ENCODE measurements around the gene PPM1J. TPM values are rescaled to one million over a fixed set of nuclear protein-coding genes. Genes with fewer than 3 reads are reported as not detected.

PPM1J gene
- total and polyA plus RNA-seq, 2 of the 13 experiments (the other 11 are each of a cell fraction or from before 2014, with no cell fraction given), result 0.07 to 0.22 TPM

- TF ChIP-seq PRDM10 (CRISPR knock-in tag; IDR thresholded peaks at IDR 0.05; ENCODE audit: low read depth) (peak; percentile 72), PAWR (CRISPR knock-in tag; IDR thresholded peaks at IDR 0.05; ENCODE audit: borderline replicate concordance) (no peak), ZNF329 (CRISPR knock-in tag; IDR thresholded peaks at IDR 0.05; ENCODE audit: low read depth) (0 out of 2 replicates have a peak, but pooled peaks have one; percentile 47), HCFC1 (IDR thresholded peaks at IDR 0.05; ENCODE audit: low read depth, low read length) (0 out of 2 replicates have a peak, but pooled peaks have one; percentile 11), CC2D1A (CRISPR knock-in tag; IDR thresholded peaks at IDR 0.05) (no peak), ZFP36 (IDR thresholded peaks at IDR 0.05; ENCODE audit: borderline replicate concordance, low read depth, low read length, partially characterized antibody) (no peak), TEAD2 (CRISPR knock-in tag; IDR thresholded peaks at IDR 0.05) (no peak), KMT2A (CRISPR knock-in tag; IDR thresholded peaks at IDR 0.05) (0 out of 2 replicates have a peak, but pooled peaks have one; percentile 32), ZNF773 (CRISPR knock-in tag; IDR thresholded peaks at IDR 0.05; ENCODE audit: borderline replicate concordance) (0 out of 2 replicates have a peak, but pooled peaks have one; percentile 20), GATAD2A (CRISPR knock-in tag; IDR thresholded peaks at IDR 0.05) (peak; percentile 47), ZFAT (CRISPR knock-in tag; conservative IDR thresholded peaks at IDR 0.05) (no peak), THAP7 (CRISPR knock-in tag; IDR thresholded peaks at IDR 0.05) (0 out of 2 replicates have a peak, but pooled peaks have one; percentile 17), ZNF337 (CRISPR knock-in tag; IDR thresholded peaks at IDR 0.05; ENCODE audit: borderline replicate concordance, low read depth) (no peak), ZNF790 (CRISPR knock-in tag; IDR thresholded peaks at IDR 0.05; ENCODE audit: borderline replicate concordance) (peak; percentile 55; the same call in 1 of the 2 replicates), RFXAP (CRISPR knock-in tag; IDR thresholded peaks at IDR 0.05; ENCODE audit: borderline replicate concordance) (peak; percentile 74; the same call in 1 of the 2 replicates), ZNF792 (CRISPR knock-in tag; IDR thresholded peaks at IDR 0.05) (0 out of 2 replicates have a peak, but pooled peaks have one; percentile 55), IKZF4 (CRISPR knock-in tag; IDR thresholded peaks at IDR 0.05; ENCODE audit: borderline replicate concordance, low read depth, not compliant biosample characterization) (no peak), NCOR1 (IDR thresholded peaks at IDR 0.05; ENCODE audit: borderline replicate concordance, low read length) (no peak), TFAP4 (IDR thresholded peaks at IDR 0.05; ENCODE audit: borderline replicate concordance, low read depth) (0 out of 2 replicates have a peak, but pooled peaks have one; percentile 8), POLR2AphosphoS5 (IDR thresholded peaks at IDR 0.05; ENCODE audit: low read depth, low read length) (peak; percentile 48; the same call in 1 of the 2 replicates), HOXA5 (CRISPR knock-in tag; IDR thresholded peaks at IDR 0.05) (peak; percentile 53; the same call in 1 of the 2 replicates), DBP (CRISPR knock-in tag; IDR thresholded peaks at IDR 0.05; ENCODE audit: not compliant biosample characterization) (peak; percentile 18), SRSF1 (optimal IDR thresholded peaks at IDR 0.05; ENCODE audit: low read depth, low read length) (no peak), NFE2L1 (CRISPR knock-in tag; IDR thresholded peaks at IDR 0.05; ENCODE audit: borderline replicate concordance) (no peak)
Measured at GRCh38 chr1:112707221-112708001, 7.7 kb downstream of the PPM1J start (continued).

Data from HepG2 (cell line).